ENCODE data around the gene CDC25A. TPM values are rescaled to one million over a fixed set of nuclear protein-coding genes. Genes with fewer than 3 reads are reported as not detected.
"Not testable (repeated sequence)": the region's sequence is repeated elsewhere in the genome, so short reads cannot be mapped to it uniquely, and the experiment has no call there.

Gene CDC25A
- total RNA-seq, 1 experiment from 2014 or later = 45.4 TPM

- in situ Hi-C loops (cut with HindIII; ENCODE audit: low sequenced_read_pairs) = no loop called here
- no peak for DNase-seq (ENCODE audit: low spot score)
These were observed 68.0 kb downstream of the CDC25A start for GRCh38 chr3:48120223-48120622.

DNA sequence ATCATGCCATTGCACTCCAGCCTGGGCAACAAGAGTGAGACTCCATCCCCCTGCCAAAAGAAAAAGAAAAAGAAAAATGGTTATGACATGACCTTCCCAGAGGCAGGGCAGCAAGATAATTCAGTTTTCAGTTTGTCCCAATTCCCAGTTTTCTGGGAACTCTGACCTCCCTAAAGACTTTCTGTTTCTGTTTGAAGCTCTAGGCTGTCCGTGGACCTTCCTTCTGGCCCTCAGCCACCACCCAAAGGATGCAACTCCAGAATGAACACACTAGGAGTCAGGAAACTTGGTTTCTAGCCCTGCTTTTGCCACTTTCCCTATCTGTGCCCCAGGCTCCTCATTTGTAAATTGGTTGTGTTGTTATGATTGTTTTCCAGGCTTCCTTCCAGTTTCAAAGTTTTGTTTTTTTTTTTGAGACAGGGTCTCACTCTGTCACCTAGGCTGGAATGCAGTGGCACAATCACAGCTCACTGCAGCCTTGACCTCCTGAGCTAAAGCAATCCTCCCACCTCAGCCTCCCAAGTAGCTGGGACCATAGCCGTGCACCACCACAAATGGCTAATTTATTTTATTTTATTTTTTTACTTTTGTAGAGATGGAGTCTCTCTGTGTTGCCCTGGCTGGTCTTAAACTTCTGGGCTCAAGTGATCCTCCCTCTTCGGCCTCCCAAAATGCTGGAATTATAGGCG is 68.6 kb downstream of the CDC25A start:
- in situ Hi-C loops (cut with HindIII; ENCODE audit: low sequenced_read_pairs) = no loop called here
- DNase-seq (ENCODE audit: low spot score) = no peak

DNA sequence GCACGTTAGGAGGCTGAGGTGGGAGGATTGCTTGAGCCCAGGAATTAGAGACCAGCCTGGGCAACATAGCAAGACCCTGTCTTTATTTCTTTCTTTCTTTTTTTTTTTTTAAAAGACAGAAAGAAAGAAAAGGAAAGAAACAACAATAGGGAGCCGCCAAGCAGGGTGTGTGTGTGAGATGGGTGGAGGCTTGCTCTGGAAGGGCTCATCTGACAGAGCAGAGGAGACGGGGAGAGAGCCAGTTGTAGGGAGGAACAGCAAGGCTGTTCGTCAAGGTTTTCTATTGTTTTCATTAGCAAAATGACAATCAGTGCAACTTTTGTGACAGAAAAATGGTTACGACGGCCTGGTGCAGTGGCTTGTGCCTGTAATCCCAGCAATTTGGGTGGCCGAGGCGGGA is 69.3 kb downstream of the CDC25A start:
- in situ Hi-C loops (cut with HindIII; ENCODE audit: low sequenced_read_pairs) = no loop called here
- no peak for DNase-seq (ENCODE audit: low spot score)

DNA sequence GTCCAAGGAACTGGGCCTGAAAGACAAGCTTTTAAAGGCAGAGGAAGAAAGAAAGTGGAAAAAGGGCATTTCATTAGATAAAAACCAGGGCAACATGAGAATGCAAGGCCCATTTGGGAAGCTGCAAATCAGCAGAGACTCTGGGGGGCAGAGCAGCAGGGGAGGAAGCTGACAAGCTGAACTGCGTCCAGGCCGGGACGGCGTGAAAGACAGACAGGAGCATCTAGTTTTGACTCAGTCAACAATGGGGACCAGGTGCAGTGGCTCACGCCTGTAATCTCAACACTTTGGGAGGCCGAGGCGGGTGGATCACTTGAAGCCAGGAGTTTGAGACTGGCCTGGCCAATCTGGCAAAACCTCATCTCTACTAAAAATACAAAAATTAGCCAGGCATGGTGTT is 69.9 kb downstream of the CDC25A start:
- in situ Hi-C loops (cut with HindIII; ENCODE audit: low sequenced_read_pairs) = no loop called here
- no peak for DNase-seq (ENCODE audit: low spot score)

DNA sequence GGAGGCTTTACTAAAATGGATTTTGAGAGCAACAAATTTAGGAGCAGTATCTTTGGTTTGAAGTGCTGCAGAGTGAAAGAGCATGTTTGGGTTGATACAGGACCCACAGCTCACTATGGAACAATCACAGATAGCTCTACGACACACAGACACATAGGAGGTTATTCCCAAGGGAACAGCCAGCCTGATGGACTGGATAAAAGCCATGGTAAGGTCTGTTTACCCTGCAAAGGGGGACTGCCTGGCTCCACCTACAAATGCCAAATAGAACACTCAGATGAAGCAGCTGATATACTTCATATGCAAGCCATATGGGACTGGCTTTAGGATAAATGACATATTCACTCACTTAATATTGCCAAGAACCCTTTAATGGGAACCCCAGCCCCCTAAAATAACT is 75.4 kb downstream of the CDC25A start:
- in situ Hi-C loops (cut with HindIII; ENCODE audit: low sequenced_read_pairs) = no loop called here
- DNase-seq (ENCODE audit: low spot score) = no peak

DNA sequence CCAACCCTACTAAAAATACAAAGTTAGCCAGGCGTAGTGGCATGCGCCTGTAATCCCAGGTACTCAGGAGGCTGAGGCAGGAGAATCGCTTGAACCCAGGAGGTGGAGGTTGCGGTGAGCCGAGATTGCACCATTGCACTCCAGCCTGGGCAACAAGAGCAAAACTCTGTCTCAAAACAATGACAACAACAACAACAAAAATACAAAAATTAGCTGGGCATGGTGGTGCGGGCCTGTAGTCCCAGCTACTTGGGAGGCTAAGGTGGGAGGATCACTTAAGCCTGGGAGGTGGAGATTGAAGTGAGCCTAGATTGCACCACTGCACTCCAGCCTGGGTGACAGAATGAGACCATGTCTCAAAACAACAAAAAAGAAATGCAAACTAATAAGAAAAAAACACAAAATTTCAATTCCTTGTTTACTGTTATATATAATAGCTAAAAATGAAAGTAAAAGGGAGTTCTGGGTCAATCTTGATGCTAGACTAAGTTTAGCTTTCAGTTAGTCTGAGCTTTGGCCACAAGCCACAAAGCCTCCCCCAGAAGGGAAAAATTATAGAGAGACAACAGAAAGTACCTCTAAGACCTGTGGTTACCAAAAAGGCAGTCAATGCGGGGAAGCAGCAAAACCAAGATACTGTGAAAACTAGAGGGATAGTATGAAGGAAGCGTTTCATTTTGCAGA is 76.0 kb downstream of the CDC25A start:
- in situ Hi-C loops (cut with HindIII; ENCODE audit: low sequenced_read_pairs); DNase-seq (ENCODE audit: low spot score): not testable (repeated sequence)

DNA sequence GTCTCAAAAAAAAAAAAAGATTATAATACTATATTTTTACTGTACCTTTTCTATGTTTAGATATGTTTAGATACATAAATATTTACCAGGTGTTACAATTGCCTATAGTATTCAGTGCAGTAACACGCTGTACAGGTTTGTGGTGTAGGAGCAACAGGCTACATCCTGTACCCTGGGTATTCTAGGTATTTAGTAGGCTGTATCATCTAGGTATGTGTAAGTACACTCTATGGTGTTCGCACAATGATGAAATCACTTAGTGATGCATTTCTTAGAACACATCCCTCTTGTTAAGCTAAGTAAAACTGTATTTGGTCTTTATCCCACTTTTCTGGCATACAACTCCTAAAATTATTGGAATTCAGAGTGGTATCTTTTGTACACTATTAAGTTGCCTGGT is 77.8 kb downstream of the CDC25A start:
- in situ Hi-C loops (cut with HindIII; ENCODE audit: low sequenced_read_pairs) = no loop called here
- no peak for DNase-seq (ENCODE audit: low spot score)

DNA sequence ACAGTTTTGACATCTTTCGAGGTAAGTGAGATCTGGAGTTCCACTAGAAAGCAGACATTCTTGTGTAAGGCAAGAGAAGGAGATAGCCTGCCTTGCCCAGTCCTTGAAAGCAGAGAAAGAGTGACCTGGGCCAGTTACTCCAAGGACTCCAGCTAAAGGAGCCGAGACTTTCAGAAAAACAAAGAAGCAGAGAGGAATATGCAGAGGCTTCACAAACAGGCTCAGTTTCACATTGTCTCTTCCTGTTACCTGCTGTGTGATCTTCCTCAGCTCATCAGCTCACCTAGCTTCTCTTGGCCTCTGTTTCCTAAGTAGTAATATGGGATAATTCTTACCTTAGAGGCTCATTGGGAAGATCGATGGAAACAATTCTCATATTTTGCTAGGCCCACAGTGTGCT is 81.0 kb downstream of the CDC25A start:
- in situ Hi-C loops (cut with HindIII; ENCODE audit: low sequenced_read_pairs) = no loop called here
- no peak for DNase-seq (ENCODE audit: low spot score)

Other genes starting within 250 kb of the CDC25A start
- 39.9 and 55.2 TPM in 2 replicates for gene MAP4, start 172.0 kb downstream of the CDC25A start, total RNA-seq (2014; rRNA removed; shearing (Covaris generic))
- not detected in 2 replicates for gene CAMP, start 35.1 kb upstream of the CDC25A start, total RNA-seq (2014; rRNA removed; shearing (Covaris generic))
- 8.1 and 14.8 TPM in 2 replicates for gene ZNF589, start 52.7 kb upstream of the CDC25A start, total RNA-seq (2014; rRNA removed; shearing (Covaris generic))
- gene NME6, start 113.0 kb upstream of the CDC25A start, total RNA-seq (2014; rRNA removed; shearing (Covaris generic)) = 6.1 and 15.9 TPM in 2 replicates
- not detected in 2 replicates for gene SPINK8, start 145.2 kb upstream of the CDC25A start, total RNA-seq (2014; rRNA removed; shearing (Covaris generic))
- gene FBXW12, start 183.8 kb upstream of the CDC25A start, total RNA-seq (2014; rRNA removed; shearing (Covaris generic)) = 0.68 TPM in 1 of 2 replicates, not detected in the other
- gene PLXNB1, start 241.7 kb upstream of the CDC25A start, total RNA-seq (2014; rRNA removed; shearing (Covaris generic)) = 10.7 and 23.5 TPM in 2 replicates

Measured in G401 (cell line).